Transverse colon (tissue), 4 donors: ENCODE data around the gene NDC80. TPM values are rescaled to one million over a fixed set of nuclear protein-coding genes. Genes with fewer than 3 reads are reported as not detected.
"Not testable (repeated sequence)": the region's sequence is repeated elsewhere in the genome, so short reads cannot be mapped to it uniquely, and the experiment has no call there.

Experiments
- DNase-seq: peaks from one replicate; pipeline ENCODE4 v3.0.0-alpha.2; 2019
- H3K27ac ChIP-seq, 4 donors: fragments of 200-600 bp; sonication (generic); 2 replicates each; pipeline ENCODE4 v1.5.1; 2016 to 2018; ENCODE audit warnings: inconsistent platforms in 4 of 4
- H3K27me3 ChIP-seq: fragments of 200-600 bp; sonication (generic); 2 replicates; pipeline ENCODE4 v1.5.1; 2017; ENCODE audit warnings: inconsistent platforms
- H3K36me3 ChIP-seq, 4 donors: fragments of 200-600 bp; sonication (generic); 2 replicates each; pipeline ENCODE4 v1.5.1; 2017 to 2019; ENCODE audit warnings: inconsistent platforms in 4 of 4
- H3K4me1 ChIP-seq, 4 donors: fragments of 200-600 bp; sonication (generic); 2 replicates each; pipeline ENCODE4 v1.5.1; 2017 to 2020; ENCODE audit warnings: inconsistent platforms in 4 of 4
- H3K4me3 ChIP-seq, 4 donors: fragments of 200-600 bp; sonication (generic); 1 replicate in 1 of 4; 2 replicates in 3 of 4; pipeline versions ENCODE4 v1.5.1 to v1.6.1; 2017 to 2019; ENCODE audit warnings: inconsistent platforms in 4 of 4
- H3K9me3 ChIP-seq, 2 donors: fragments of 200-600 bp; sonication (generic); 2 replicates each; pipeline ENCODE4 v1.5.1; 2017 to 2019; ENCODE audit warnings: inconsistent platforms in 2 of 2
- EP300 ChIP-seq: sonication (generic); formaldehyde crosslinking; IDR thresholded peaks from one replicate; pipeline ENCODE4 v1.6.1; 2017; ENCODE audit warnings: antibody characterized with exemption, low read depth
- POLR2A ChIP-seq: fragments of 450-650 bp; IDR thresholded peaks from one replicate; pipeline ENCODE4 v1.6.1; 2016; ENCODE audit warnings: antibody characterized with exemption, mild to moderate bottlenecking, moderate library complexity
- POLR2AphosphoS5 ChIP-seq, 3 donors: sonication (generic); formaldehyde crosslinking; IDR thresholded peaks; one replicate each; pipeline ENCODE4 v1.6.1; 2016; ENCODE audit warnings: antibody characterized with exemption in 3 of 3
- WGBS, 2 donors: methylation state at CpG; one replicate each; pipeline ENCODE4 v1.1.5; 2018; ENCODE audit warnings: low coverage in 1 of 2; 5-methylcytosine and 5-hydroxymethylcytosine counted together
- in situ Hi-C, 4 donors: fragments of 200-750 bp; cut with MboI; loops; one replicate each; pipeline versions ENCODE4 v1.15.0 to v1.15.1; 2017; ENCODE audit warnings: low sequenced_read_pairs in 3 of 4, low pct_ligation_motif_present in 1 of 4, low pct_unique_long_range_greater_than_20kb in 1 of 4
- intact Hi-C: fragments of 100-400 bp; cut with DNase I; formaldehyde crosslinking; loops from one replicate; pipeline ENCODE4 v1.15.1; 2023; ENCODE audit warnings: low total_unique reads
- small RNA-seq, 4 donors: library from RNA; depleted of rRNA; stranded (forward); fragments of <200 nt; gene quantifications; one replicate each; pipeline ENCODE3, GENCODE V24; 2016
- total RNA-seq, 4 donors: library from RNA; depleted of rRNA; stranded (reverse); fragments of >200 nt; gene quantifications; one replicate each; pipeline ENCODE4 v1.1.0, GENCODE V29; 2016
- TF ChIP-seq, protein P1 (sequence below), 5 experiments: fragments of 200-600 bp in 3 of 5; fragments of 450-650 bp in 2 of 5; sonication (generic) in 3 of 5; IDR thresholded peaks; 1 replicate in 2 of 5; 2 replicates in 3 of 5; pipeline ENCODE4 v1.5.1; 2016 to 2017; ENCODE audit warnings: antibody characterized with exemption in 5 of 5, inconsistent platforms in 3 of 5, mild to moderate bottlenecking in 2 of 5, moderate library complexity in 1 of 5

The NDC80 gene
- total RNA-seq, 4 donors from 2014 or later: 0.96 to 1.9 (median 1.6) TPM; not detected in 1

- H3K27me3 ChIP-seq: no peaks in the 10 kb centered on the region
- H3K27ac ChIP-seq: peak overlapping the region; percentile 95 to 99 (median 98)
- peak overlapping the region; percentile 60 to 90 (median 88) for H3K4me3 ChIP-seq
- no peaks in the 10 kb centered on the region for H3K36me3 ChIP-seq
- intact Hi-C loops (loop anchor here (10.0 kb wide), 1 partner anchor 82 kb away; the partner anchor contains the start of genes METTL4 and NDC80), in situ Hi-C loops (loop anchor here in 2 of 4 donors (10.0 kb wide), 2 partner anchors 82 to 92 kb away; partner anchors contain the start of genes METTL4 (in 1 of the 2) and NDC80 (in 1 of the 2))
- DNase-seq: no peak
- TF ChIP-seq POLR2A (no peak), POLR2AphosphoS5 (IDR thresholded peaks at IDR 0.05) (no peak), EP300 (no peak)
- TF ChIP-seq, protein P1, sequence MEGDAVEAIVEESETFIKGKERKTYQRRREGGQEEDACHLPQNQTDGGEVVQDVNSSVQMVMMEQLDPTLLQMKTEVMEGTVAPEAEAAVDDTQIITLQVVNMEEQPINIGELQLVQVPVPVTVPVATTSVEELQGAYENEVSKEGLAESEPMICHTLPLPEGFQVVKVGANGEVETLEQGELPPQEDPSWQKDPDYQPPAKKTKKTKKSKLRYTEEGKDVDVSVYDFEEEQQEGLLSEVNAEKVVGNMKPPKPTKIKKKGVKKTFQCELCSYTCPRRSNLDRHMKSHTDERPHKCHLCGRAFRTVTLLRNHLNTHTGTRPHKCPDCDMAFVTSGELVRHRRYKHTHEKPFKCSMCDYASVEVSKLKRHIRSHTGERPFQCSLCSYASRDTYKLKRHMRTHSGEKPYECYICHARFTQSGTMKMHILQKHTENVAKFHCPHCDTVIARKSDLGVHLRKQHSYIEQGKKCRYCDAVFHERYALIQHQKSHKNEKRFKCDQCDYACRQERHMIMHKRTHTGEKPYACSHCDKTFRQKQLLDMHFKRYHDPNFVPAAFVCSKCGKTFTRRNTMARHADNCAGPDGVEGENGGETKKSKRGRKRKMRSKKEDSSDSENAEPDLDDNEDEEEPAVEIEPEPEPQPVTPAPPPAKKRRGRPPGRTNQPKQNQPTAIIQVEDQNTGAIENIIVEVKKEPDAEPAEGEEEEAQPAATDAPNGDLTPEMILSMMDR (IDR thresholded peaks at IDR 0.05): no peak
- no peaks in the 10 kb centered on the region for H3K9me3 ChIP-seq
- H3K4me1 ChIP-seq: peaks cover 12 to 43% (median 30%) of the 10 kb centered on the region in 4 donors
- WGBS, 2 donors: 2 to 3% methylated on average over 12 of the region's 12 CpGs
Observed at GRCh38 chr18:2656981-2657512, 85.7 kb downstream of the NDC80 start.

- TF ChIP-seq POLR2A (peak; percentile 42), POLR2AphosphoS5 (IDR thresholded peaks at IDR 0.05) (peak; percentile 67 to 87 (median 85))
- TF ChIP-seq, protein P1 (IDR thresholded peaks at IDR 0.05): no peak
- intact Hi-C loops (loop anchor here (10.0 kb wide), 1 partner anchor 83 kb away; the partner anchor contains the start of genes METTL4 and NDC80), in situ Hi-C loops (loop anchor here in 2 of 4 donors (10.0 kb wide), 2 partner anchors 83 to 93 kb away; partner anchors contain the start of genes METTL4 (in 1 of the 2) and NDC80 (in 1 of the 2))
- Histone ChIP-seq H3K4me1 (peaks cover 12 to 46% (median 31%) of the 10 kb centered on the region in 4 donors), H3K4me3 (peak overlapping the region; percentile 7 to 87 (median 40)), H3K27ac (peak overlapping the region; percentile 95 to 99 (median 98)), H3K9me3 (no peaks in the 10 kb centered on the region), H3K36me3 (no peaks in the 10 kb centered on the region), H3K27me3 (no peaks in the 10 kb centered on the region)
- no peak for DNase-seq
- WGBS, 2 donors: 15 to 18% methylated on average over 11 to 12 of the region's 12 CpGs
Observed at GRCh38 chr18:2657788-2658458, 86.6 kb downstream of the NDC80 start.

GRCh38 chr18:2660849-2661248 is 89.5 kb downstream of the NDC80 start:
- 93% methylated on average over 3 of the region's 3 CpGs for WGBS, 2 donors
- intact Hi-C loops, in situ Hi-C loops, H3K27ac ChIP-seq, H3K36me3 ChIP-seq, H3K4me3 ChIP-seq, DNase-seq, H3K27me3 ChIP-seq, H3K9me3 ChIP-seq: not testable (repeated sequence)
- peaks cover 24 to 56% (median 39%) of the 10 kb centered on the region in 4 donors for H3K4me1 ChIP-seq

GRCh38 chr18:2662288-2662687 is 90.9 kb downstream of the NDC80 start:
- WGBS, 2 donors: 66 to 83% methylated on average over 4 to 7 of the region's 7 CpGs
- H3K4me3 ChIP-seq, in situ Hi-C loops, H3K36me3 ChIP-seq, H3K9me3 ChIP-seq, H3K27me3 ChIP-seq, H3K27ac ChIP-seq, DNase-seq, intact Hi-C loops: not testable (repeated sequence)
- peaks cover 26 to 51% (median 36%) of the 10 kb centered on the region in 4 donors for H3K4me1 ChIP-seq

DNA sequence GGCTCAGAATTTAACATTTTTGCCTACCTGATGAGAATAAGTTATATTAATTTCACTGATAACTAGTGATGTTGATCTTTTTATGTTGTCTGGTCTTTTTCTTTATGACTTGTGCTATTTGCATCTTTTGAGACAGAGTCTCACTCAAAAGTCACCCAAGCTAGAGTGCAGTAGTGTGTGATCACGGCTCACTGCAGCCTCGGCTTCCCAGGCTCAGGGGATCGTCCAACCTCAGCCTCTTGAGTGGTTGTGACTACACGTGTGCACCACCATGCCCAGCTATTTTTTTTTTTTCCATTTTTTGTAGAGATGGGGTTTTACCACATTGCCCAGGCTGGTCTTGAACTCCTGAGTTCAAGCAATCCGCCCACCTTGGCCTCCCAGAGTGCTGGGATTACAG is 91.6 kb downstream of the NDC80 start:
- no peaks in the 10 kb centered on the region for H3K27me3 ChIP-seq
- peaks cover 24 to 44% (median 30%) of the 10 kb centered on the region in 4 donors for H3K4me1 ChIP-seq
- H3K36me3 ChIP-seq: peaks cover 0 to 13% (median 6%) of the 10 kb centered on the region in 4 donors
- intact Hi-C loops: no loop called here
- no peak overlapping the region for H3K4me3 ChIP-seq
- TF ChIP-seq EP300: no peak
- in situ Hi-C loops: no loop called here
- no peak for DNase-seq
- 75 to 100% methylated on average over 1 to 5 of the region's 5 CpGs for WGBS, 2 donors
- H3K9me3 ChIP-seq: no peaks in the 10 kb centered on the region
- H3K27ac ChIP-seq: no peak overlapping the region

Small RNA genes lying within 50 kb of the gene (small RNA-seq; reads per million reads assigned to genes)
- gene RF00019 (0 reads per million in 4 donors), gene RF01233 (0 to 0.14 (median 0) reads per million in 4 donors), gene RNU6-340P (0 reads per million in 4 donors)

Other genes starting within 250 kb of the NDC80 start
- gene METTL4, start 52 bp upstream of the NDC80 start, total RNA-seq: 10 to 100 TPM in 1 of 4 donors, 1 to 10 TPM in 3; 2.2 to 14.0 (median 5.4) TPM
- gene SMCHD1, start 84.2 kb downstream of the NDC80 start, total RNA-seq: 100 to 1,000 TPM in 3 of 4 donors, 10 to 100 TPM in 1; 41.0 to 179 (median 136) TPM